Activated T-helper 1 cell treated with anti-CD3 and anti-CD28 coated beads, Interleukin-12 subunit alpha, Interleukin-12 subunit beta, Interleukin-2, Interleukin-4 antibody, amounts not matched to agents 30 ng/mL and 10 ng/mL and 1 ng/mL, durations not matched to agents 14 hours and 24 hours and 36 hours (primary cell): ENCODE results near the gene NOL3. TPM values are rescaled to one million over a fixed set of nuclear protein-coding genes. Genes with fewer than 3 reads are reported as not detected.
A peak's percentile ranks its signal among the peaks of the same experiment; 100 is the strongest.
"Not testable (repeated sequence)": the region's sequence is repeated elsewhere in the genome, so short reads cannot be mapped to it uniquely, and the experiment has no call there.

ENCODE experiments used
- DNase-seq: peaks from one replicate; pipeline ENCODE4 v3.0.0; 2021; ENCODE audit warnings: low spot score
- H3K27ac Mint-ChIP-seq: one replicate; pipeline ENCODE4 v1.8.0; 2021; ENCODE audit warnings: mild to moderate bottlenecking, mixed read lengths
- H3K27me3 Mint-ChIP-seq: one replicate; pipeline ENCODE4 v1.8.0; 2022; ENCODE audit warnings: mild to moderate bottlenecking, moderate library complexity, mixed read lengths; ENCODE audit not compliant: insufficient read depth
- H3K36me3 Mint-ChIP-seq: one replicate; pipeline ENCODE4 v1.8.0; 2021; ENCODE audit warnings: low read depth, mixed read lengths
- H3K4me1 Mint-ChIP-seq: one replicate; pipeline ENCODE4 v1.8.0; 2021; ENCODE audit warnings: low read depth, mixed read lengths
- H3K4me3 Mint-ChIP-seq: one replicate; pipeline ENCODE4 v1.8.0; 2021; ENCODE audit warnings: mild to moderate bottlenecking, moderate library complexity, mixed read lengths
- H3K9me3 Mint-ChIP-seq: one replicate; pipeline ENCODE4 v1.8.0; 2021; ENCODE audit warnings: mixed read lengths
- intact Hi-C: fragments of 100-400 bp; cut with micrococcal nuclease; formaldehyde crosslinking; loops from one replicate; pipeline ENCODE4 v1.15.1; 2024
- total RNA-seq: library from RNA; stranded (reverse); gene quantifications from 2 replicates; pipeline ENCODE4 v1.2.3, GENCODE V29; 2022

NOL3 gene
- 19.0 and 22.9 TPM in 2 replicates for total RNA-seq

DNA sequence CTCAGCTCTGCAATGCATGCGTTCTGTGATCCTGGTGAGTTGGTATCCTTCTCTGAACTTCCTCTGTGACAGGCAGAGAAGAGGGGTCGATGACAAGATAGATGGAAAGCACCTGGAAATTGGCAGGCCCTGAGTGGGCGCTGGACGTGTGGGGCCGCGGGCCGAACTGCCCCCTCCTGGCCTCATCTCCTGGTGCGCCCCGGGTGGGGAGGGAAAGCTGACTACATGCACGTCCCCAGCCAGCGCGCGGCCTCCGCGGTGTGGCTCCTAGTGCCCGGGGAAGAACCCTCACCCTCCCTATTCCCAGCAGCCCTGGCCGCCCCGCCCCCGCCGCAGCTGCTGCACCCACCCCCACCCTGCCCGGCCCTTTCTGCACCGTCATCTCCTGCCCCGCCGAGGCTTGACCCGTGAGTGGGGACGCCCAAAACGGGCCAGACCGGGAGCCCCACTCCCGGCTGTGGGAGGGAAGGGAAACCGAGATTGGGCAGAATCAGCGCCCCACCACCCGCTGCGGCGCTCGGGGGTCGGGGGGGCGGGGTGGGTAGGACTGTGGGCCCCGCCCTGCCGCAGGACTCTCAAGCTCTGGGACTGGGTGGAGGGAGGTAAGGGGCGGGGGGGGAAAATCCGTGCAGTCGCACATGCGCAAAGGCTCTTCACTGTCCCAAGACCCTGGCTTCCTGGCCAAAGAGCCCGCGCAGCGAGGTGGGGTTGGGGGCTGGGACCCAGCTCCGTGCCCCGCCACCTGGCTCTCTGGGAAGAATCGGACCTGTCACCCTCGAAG lies at the start of gene NOL3:
NOL3 (plus strand) TSS at position 371 of the 781 bp plus-strand sequence.
- Mint-ChIP-seq H3K27me3 (peaks cover 8% of the 10 kb centered on the region), H3K27ac (peak within 1 kb of the TSS; percentile 88)
- intact Hi-C loops = loop anchor here (1.0 kb wide), 3 partner anchors 8 to 13 kb away; partner anchors contain the start of genes FBXL8, MATCAP1 and TRADD

DNA sequence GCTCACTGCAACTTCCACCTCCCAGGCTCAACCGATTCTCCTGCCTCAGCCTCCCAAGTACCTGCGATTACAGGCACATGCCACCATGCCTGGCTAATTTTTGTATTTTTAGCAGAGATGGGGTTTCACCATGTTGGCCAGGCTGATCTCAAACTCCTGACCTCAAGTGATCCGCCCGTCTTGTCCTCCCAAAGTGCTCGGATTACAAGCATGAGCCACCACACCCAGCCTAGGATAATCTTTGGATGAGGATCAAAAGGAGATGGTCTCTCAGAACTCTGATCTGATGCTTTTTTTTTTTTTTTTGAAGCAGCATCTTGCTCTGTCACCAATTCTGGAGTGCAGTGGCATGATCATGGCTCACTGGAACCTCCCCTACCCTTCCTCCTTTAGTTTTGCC lies 47.5 kb upstream of the NOL3 start:
- intact Hi-C loops, DNase-seq, H3K9me3 Mint-ChIP-seq, H3K4me1 Mint-ChIP-seq, H3K27ac Mint-ChIP-seq, H3K27me3 Mint-ChIP-seq, H3K4me3 Mint-ChIP-seq: not testable (repeated sequence)
- peaks cover 20% of the 10 kb centered on the region for H3K36me3 Mint-ChIP-seq

More for the DNA sequence above, at the start of gene NOL3:
- peak within 1 kb of the TSS; percentile 89 for H3K4me3 Mint-ChIP-seq
- peak; percentile 70 for DNase-seq
- peaks cover 16% of the 10 kb centered on the region for H3K36me3 Mint-ChIP-seq
- H3K4me1 Mint-ChIP-seq = peaks cover 69% of the 10 kb centered on the region
- H3K9me3 Mint-ChIP-seq = no peaks in the 10 kb centered on the region

DNA sequence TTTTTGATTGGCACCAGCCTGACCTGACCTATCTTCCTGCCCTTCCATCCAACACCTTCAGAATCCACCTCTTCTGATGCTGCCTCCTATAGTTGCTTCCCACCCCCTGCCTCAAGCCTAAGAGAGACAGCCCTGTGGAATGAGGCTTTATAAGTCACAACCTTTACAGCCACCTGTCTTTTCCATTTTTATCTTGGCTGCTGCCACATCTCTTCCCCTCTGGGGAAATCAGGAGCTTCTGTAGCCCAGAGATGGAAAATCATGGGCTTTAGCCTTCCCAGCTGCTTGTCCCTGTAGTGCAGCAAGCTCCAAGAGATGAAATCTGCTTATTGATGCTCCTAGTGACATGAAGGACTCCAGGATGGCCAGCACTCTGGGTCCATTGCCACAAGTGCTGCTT lies 41.9 kb upstream of the NOL3 start:
- H3K27ac Mint-ChIP-seq = no peak overlapping the region
- no peak for DNase-seq
- intact Hi-C loops = no loop called here
- peaks cover 5% of the 10 kb centered on the region for H3K4me1 Mint-ChIP-seq
- no peaks in the 10 kb centered on the region for H3K9me3 Mint-ChIP-seq
- H3K36me3 Mint-ChIP-seq = peaks cover 27% of the 10 kb centered on the region
- no peak overlapping the region for H3K4me3 Mint-ChIP-seq
- H3K27me3 Mint-ChIP-seq = no peaks in the 10 kb centered on the region

DNA sequence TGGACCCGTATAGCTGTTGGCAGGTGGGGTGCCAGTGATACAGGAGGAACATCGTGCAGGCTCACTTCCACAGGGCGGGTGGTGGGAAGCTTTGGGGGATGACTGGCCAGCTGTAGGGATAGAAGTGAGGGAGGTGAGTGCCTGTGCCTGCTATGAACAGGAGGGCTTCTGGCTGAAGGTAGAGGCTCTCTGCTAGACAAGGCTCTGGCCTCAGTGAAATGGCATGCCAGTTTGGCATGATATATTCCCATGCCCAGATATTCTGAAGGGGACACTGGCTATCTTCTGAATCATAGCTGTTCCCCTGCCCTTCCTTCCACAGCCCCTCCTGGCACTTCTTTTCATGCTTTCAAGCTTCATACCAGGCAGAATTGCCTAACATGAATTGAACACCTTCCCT lies 41.5 kb upstream of the NOL3 start:
- intact Hi-C loops = no loop called here
- peaks cover 23% of the 10 kb centered on the region for H3K36me3 Mint-ChIP-seq
- H3K9me3 Mint-ChIP-seq = no peaks in the 10 kb centered on the region
- H3K4me1 Mint-ChIP-seq = peaks cover 5% of the 10 kb centered on the region
- no peak for DNase-seq
- no peak overlapping the region for H3K4me3 Mint-ChIP-seq
- H3K27me3 Mint-ChIP-seq = no peaks in the 10 kb centered on the region
- no peak overlapping the region for H3K27ac Mint-ChIP-seq

DNA sequence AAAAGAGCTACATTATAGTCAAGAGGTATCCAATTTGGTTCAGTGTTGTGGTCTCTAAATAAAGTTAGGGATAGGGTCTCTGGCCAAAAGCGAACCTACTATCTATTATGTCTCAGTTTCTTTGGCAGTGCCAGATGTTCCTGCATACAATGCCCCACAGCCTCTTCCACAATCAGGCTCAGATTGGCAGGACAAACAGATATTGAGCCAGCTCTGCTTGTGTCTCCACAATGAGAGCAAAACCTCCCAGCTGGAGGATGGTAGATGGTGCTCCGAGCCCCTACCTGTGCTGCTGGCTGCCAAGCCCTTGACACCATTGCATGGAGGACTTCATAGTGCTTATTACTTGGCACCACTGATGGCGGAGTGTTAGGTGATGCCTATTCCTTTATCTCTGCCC lies 40.9 kb upstream of the NOL3 start:
- Mint-ChIP-seq H3K27me3 (no peaks in the 10 kb centered on the region), H3K9me3 (no peaks in the 10 kb centered on the region), H3K27ac (no peak overlapping the region), H3K4me1 (peaks cover 5% of the 10 kb centered on the region), H3K4me3 (no peak overlapping the region), H3K36me3 (peaks cover 23% of the 10 kb centered on the region)
- no peak for DNase-seq
- intact Hi-C loops = no loop called here

DNA sequence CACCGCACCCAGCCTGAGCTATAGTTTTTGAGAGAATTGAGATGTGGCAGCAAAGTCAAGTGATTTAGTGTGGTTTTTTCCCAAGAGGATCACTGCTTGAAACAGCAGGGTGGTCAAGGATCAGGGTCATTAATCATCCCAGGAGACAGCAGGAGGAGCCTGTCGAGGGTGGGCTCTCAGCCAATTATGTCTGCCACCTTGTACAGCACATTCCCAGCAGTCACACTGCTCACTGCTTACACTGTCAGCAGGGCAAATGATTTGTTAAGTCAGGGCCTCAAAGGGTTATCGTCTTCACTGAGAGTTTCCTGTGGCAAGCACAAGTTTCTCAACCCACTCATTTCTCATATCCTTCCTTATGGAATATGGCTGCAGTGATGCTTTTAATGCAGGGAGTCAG lies 32.7 kb upstream of the NOL3 start:
- peaks cover 29% of the 10 kb centered on the region for H3K36me3 Mint-ChIP-seq
- H3K9me3 Mint-ChIP-seq = no peaks in the 10 kb centered on the region
- no peaks in the 10 kb centered on the region for H3K4me1 Mint-ChIP-seq
- H3K27ac Mint-ChIP-seq = no peak overlapping the region
- intact Hi-C loops = no loop called here
- DNase-seq = no peak
- H3K27me3 Mint-ChIP-seq = no peaks in the 10 kb centered on the region
- no peak overlapping the region for H3K4me3 Mint-ChIP-seq

DNA sequence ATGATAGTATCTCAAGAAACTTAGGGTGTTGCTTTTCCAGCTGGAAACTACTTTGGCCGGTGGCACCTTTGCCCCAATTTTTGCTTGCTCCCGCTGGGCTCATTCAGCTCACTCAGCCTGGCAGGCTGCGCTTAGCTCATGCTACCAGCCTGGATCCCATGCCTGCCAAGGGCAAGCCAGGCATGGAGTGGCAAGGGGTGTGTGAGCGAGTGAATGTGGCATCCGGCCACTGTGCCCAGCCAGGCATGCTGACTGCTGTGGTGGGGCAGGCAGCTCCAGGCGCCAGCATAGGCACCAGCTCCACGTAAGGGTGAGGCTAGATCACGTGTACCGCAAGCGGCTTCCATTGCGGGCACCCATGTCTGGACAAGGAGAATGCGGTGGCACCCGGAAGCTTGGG lies 28.9 kb upstream of the NOL3 start:
- Mint-ChIP-seq H3K27ac (no peak overlapping the region), H3K4me1 (no peaks in the 10 kb centered on the region), H3K9me3 (no peaks in the 10 kb centered on the region), H3K4me3 (no peak overlapping the region), H3K27me3 (no peaks in the 10 kb centered on the region), H3K36me3 (peaks cover 34% of the 10 kb centered on the region)
- intact Hi-C loops = no loop called here
- DNase-seq = no peak

DNA sequence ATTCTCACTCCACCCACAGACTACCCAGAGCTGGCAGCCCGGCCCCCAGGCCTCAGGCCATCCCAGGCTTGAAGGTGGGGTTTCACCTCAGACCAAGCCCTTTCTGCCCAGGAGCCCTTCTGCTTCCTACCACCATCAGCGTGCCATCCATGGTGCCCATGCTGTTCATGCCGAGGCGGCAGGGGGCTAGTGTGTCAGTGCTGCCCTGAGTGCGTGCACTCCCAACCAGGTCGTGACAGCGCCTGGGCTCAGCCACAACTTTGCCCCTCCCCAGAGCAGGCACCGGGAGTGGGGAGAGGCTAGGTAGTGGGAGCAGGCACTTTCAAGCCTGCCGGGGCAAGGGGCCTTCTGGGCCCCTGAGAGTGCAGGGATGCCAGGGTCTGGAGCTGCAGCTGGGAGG lies 28.0 kb upstream of the NOL3 start:
- Mint-ChIP-seq H3K36me3 (peaks cover 34% of the 10 kb centered on the region), H3K9me3 (no peaks in the 10 kb centered on the region), H3K4me3 (no peak overlapping the region), H3K27ac (no peak overlapping the region), H3K4me1 (no peaks in the 10 kb centered on the region), H3K27me3 (no peaks in the 10 kb centered on the region)
- intact Hi-C loops = no loop called here
- DNase-seq = no peak

DNA sequence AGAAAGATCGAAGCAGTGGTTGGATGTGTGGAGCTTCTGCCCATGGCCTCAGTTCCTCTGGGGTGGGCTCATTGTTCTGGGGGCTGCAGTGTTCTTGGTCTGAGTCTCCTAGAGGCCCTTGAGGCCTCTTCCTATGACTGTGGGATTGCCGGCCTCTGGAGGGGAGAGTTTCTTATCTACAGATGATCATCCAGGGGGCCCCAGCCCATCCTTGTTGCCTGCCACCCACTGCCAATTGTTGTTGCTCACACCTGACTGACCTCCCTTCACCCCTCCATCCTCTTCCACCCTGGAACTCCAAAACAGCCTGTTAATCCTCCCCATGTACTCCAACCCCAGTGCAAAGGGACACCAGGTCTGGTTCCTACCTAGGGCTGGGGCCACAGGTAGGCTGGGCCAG lies 25.4 kb upstream of the NOL3 start:
- intact Hi-C loops = no loop called here

DNA sequence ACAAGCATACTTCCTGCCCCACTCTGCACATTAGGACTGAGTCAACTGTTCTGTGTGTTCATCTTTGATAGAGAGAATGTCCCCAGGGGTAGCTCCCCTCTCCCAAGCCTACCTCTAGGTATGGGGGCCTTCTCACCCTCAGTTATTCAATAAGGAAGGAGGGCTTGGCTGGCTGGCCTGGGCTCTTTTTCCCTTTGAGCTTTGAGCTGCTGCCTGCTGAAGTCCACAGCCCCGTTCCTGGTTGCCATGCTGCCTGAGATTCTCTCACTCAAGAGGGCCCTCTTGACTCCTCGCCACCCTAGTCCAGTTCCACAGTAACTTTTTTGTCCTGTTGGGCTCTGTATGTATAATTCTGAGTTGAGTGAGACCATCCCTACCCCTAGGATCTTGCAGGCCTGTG lies 24.6 kb upstream of the NOL3 start:
- DNase-seq = no peak
- Mint-ChIP-seq H3K27ac (no peak overlapping the region), H3K27me3 (no peaks in the 10 kb centered on the region), H3K9me3 (no peaks in the 10 kb centered on the region), H3K4me3 (no peak overlapping the region), H3K36me3 (peaks cover 38% of the 10 kb centered on the region), H3K4me1 (no peaks in the 10 kb centered on the region)
- intact Hi-C loops = no loop called here

More for the DNA sequence above, 25.4 kb upstream of the NOL3 start:
- Mint-ChIP-seq H3K36me3 (peaks cover 45% of the 10 kb centered on the region), H3K4me1 (no peaks in the 10 kb centered on the region), H3K4me3 (no peak overlapping the region), H3K27ac (peak overlapping the region; percentile 2), H3K9me3 (no peaks in the 10 kb centered on the region), H3K27me3 (no peaks in the 10 kb centered on the region)
- no peak for DNase-seq

DNA sequence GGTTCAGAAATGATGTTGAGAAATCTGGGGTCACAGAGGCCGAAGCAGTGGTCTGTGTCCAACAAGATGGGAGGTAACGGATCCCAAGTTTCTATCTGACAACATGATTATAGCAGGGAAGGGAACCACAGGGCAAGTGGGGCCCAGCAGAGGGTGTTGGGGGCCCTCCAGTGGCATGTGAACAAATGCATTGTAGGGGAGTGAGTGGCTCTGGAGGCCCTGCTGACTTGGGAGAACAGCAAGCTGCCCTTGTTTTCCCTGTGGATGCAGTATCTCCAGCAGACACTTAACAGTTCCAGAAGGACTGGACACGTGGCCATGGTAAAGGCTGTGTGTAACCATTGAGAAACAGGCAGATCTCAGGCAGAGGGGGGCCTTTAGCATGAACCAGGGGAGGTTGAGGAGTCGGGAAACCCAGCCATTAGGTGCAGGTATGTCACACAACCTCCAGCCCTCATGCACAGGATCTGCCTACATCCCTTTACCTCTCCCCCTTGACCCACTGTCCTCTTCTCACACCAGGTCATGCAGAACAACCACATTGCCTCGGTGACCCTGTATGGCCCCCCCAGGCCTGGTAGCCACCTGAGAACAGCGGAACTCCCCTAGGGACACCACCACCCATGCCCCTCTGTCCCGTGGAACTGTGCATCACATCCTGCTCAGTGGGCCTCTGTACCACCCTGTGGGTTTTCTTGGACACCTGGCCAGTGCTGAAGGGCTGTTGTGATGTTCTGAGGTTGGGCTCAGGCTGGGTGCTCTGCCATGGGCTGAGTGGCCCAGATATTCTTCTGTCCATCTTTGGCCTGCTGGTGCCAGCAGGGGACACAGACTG lies 23.6 kb upstream of the NOL3 start:
- H3K27me3 Mint-ChIP-seq = no peaks in the 10 kb centered on the region
- no peak overlapping the region for H3K27ac Mint-ChIP-seq
- no peak for DNase-seq
- H3K4me1 Mint-ChIP-seq = peaks cover 7% of the 10 kb centered on the region
- no peak overlapping the region for H3K4me3 Mint-ChIP-seq
- no peaks in the 10 kb centered on the region for H3K9me3 Mint-ChIP-seq
- intact Hi-C loops = no loop called here
- H3K36me3 Mint-ChIP-seq = peaks cover 33% of the 10 kb centered on the region

DNA sequence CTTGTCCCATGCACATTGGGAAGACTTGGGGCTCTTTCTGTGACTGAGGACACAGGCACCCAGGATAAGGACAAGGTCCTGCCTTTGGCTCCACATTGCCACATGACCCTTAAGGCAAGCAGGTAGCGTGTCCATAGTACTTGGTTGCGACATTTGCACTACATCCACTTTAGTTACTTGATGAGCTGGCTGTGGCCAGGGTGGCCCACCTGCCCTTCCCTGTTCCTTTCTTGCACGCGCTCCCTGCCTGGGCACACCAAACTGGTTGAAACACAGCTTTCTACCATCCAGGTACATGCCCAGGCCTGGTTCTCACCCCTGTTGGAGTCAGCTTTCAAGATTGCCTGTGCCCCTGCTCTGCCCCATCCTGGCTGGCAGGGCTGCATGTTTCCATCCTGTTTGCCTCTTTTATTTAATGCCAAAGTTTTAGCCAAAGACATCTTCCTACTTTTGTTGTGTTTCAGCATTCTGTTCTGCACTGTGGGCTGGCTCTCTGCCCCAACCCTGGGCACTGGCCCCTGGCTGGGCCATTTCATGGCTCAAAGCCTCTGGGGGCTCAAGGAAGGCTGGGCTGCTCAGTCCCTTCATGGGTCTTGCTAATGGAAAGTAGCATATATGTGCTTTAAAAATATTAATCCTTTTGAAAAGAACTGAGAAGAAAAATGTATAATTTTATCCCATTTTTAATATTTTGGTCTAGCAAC lies 22.7 kb upstream of the NOL3 start:
- DNase-seq = no peak
- peak overlapping the region; percentile 34 for H3K27ac Mint-ChIP-seq
- no peak overlapping the region for H3K4me3 Mint-ChIP-seq
- peaks cover 13% of the 10 kb centered on the region for H3K4me1 Mint-ChIP-seq
- no peaks in the 10 kb centered on the region for H3K27me3 Mint-ChIP-seq
- intact Hi-C loops = no loop called here
- peaks cover 34% of the 10 kb centered on the region for H3K36me3 Mint-ChIP-seq
- H3K9me3 Mint-ChIP-seq = no peaks in the 10 kb centered on the region

DNA sequence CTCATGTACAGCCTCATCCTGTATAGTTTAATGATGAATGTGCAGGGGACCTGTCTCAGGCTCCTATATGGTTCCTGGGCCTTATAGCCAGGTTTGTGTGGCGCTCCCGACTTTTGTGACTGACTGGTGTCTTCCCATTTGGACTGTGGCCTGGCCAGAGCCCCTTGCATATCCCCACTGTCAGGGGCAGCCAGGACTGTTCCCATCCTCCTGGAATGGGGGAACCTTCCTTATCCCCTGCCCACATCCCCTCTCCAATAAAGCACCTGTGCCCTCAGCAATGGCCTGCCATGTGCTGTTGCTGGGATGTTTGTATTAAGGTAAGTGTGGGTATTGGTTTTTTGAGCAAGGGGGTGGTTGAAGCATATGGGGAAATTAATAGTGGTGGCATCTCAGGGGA lies 22.1 kb upstream of the NOL3 start:
- Mint-ChIP-seq H3K27ac (no peak overlapping the region), H3K9me3 (no peaks in the 10 kb centered on the region), H3K27me3 (no peaks in the 10 kb centered on the region), H3K4me1 (peaks cover 19% of the 10 kb centered on the region), H3K4me3 (peak overlapping the region; percentile 62), H3K36me3 (peaks cover 35% of the 10 kb centered on the region)
- intact Hi-C loops = no loop called here
- no peak for DNase-seq
